NCI-H2196 (cell line): ENCODE data around the gene FSHR.

Source experiments
- DNase-seq: peaks from one replicate; lab custom pipeline; 2025; ENCODE audit not compliant: unreplicated experiment; lab: John Stamatoyannopoulos, UW

The FSHR gene

GRCh38 chr2:49113046-49113445, 41.3 kb downstream of the FSHR start:
- no peak for DNase-seq

GRCh38 chr2:49111456-49111855, 42.9 kb downstream of the FSHR start:
- DNase-seq: no peak

- DNase-seq: no peak
Measured at GRCh38 chr2:49111006-49111405, 43.3 kb downstream of the FSHR start.

- DNase-seq: no peak
Measured at GRCh38 chr2:49110571-49110970, 43.7 kb downstream of the FSHR start.

- no peak for DNase-seq
Measured at GRCh38 chr2:49108851-49109250, 45.5 kb downstream of the FSHR start.

GRCh38 chr2:49108436-49108835, 45.9 kb downstream of the FSHR start:
- no peak for DNase-seq

- DNase-seq: no peak
Measured at GRCh38 chr2:49105506-49105905, 48.8 kb downstream of the FSHR start.

- DNase-seq: no peak
Measured at GRCh38 chr2:49102146-49102545, 52.2 kb downstream of the FSHR start.

- no peak for DNase-seq
Measured at GRCh38 chr2:49080681-49081080, 73.6 kb downstream of the FSHR start.

- no peak for DNase-seq
Measured at GRCh38 chr2:49070716-49071115, 83.6 kb downstream of the FSHR start.

GRCh38 chr2:49069829-49070228, 84.5 kb downstream of the FSHR start:
- DNase-seq: no peak

- no peak for DNase-seq
Measured at GRCh38 chr2:49068613-49069012, 85.7 kb downstream of the FSHR start.

- DNase-seq: no peak
Measured at GRCh38 chr2:49067971-49068370, 86.3 kb downstream of the FSHR start.

- no peak for DNase-seq
Measured at GRCh38 chr2:49053156-49053555, 101.2 kb downstream of the FSHR start.

- no peak for DNase-seq
Measured at GRCh38 chr2:49050265-49050664, 104.0 kb downstream of the FSHR start.

GRCh38 chr2:49049161-49049560, 105.2 kb downstream of the FSHR start:
- DNase-seq: no peak

- DNase-seq: no peak
Measured at GRCh38 chr2:49045083-49045482, 109.2 kb downstream of the FSHR start.

- no peak for DNase-seq
Measured at GRCh38 chr2:49044350-49045079, 109.8 kb downstream of the FSHR start.

GRCh38 chr2:49043405-49043982, 110.8 kb downstream of the FSHR start:
- no peak for DNase-seq

GRCh38 chr2:49042488-49042887, 111.8 kb downstream of the FSHR start:
- no peak for DNase-seq

GRCh38 chr2:49041061-49041460, 113.3 kb downstream of the FSHR start:
- no peak for DNase-seq

- no peak for DNase-seq
Measured at GRCh38 chr2:49037197-49037596, 117.1 kb downstream of the FSHR start.

- DNase-seq: no peak
Measured at GRCh38 chr2:49035481-49035880, 118.8 kb downstream of the FSHR start.
